Hepatic stellate cell (primary cell): ENCODE measurements around the gene ARHGAP6.

Experiments used
- DNase-seq: peaks from one replicate; pipeline ENCODE4 v3.0.0; 2011; ENCODE audit warnings: low spot score

The ARHGAP6 gene

GRCh38 chrX:11429538-11430085 lies 236.1 kb downstream of the ARHGAP6 start:
- no peak for DNase-seq

GRCh38 chrX:11427453-11428071 lies 238.2 kb downstream of the ARHGAP6 start:
- peak; percentile 11 for DNase-seq

- DNase-seq = no peak
Measured at GRCh38 chrX:11426712-11427452, 238.8 kb downstream of the ARHGAP6 start.

- DNase-seq = no peak
Measured at GRCh38 chrX:11424903-11425674, 240.6 kb downstream of the ARHGAP6 start.

- DNase-seq = no peak
Measured at GRCh38 chrX:11423949-11424348, 241.8 kb downstream of the ARHGAP6 start.

GRCh38 chrX:11423362-11423818 lies 242.3 kb downstream of the ARHGAP6 start:
- peak; percentile 45 for DNase-seq

- DNase-seq = no peak
Measured at GRCh38 chrX:11422525-11422857, 243.2 kb downstream of the ARHGAP6 start.

- no peak for DNase-seq
Measured at GRCh38 chrX:11421805-11422524, 243.8 kb downstream of the ARHGAP6 start.

GRCh38 chrX:11420851-11421250 lies 244.9 kb downstream of the ARHGAP6 start:
- no peak for DNase-seq

GRCh38 chrX:11419102-11419501 lies 246.6 kb downstream of the ARHGAP6 start:
- no peak for DNase-seq

GRCh38 chrX:11416600-11416999 lies 249.1 kb downstream of the ARHGAP6 start:
- no peak for DNase-seq

- DNase-seq = no peak
Measured at GRCh38 chrX:11414091-11414490, 251.6 kb downstream of the ARHGAP6 start.

GRCh38 chrX:11412715-11413623 lies 252.8 kb downstream of the ARHGAP6 start:
- no peak for DNase-seq

GRCh38 chrX:11409957-11410356 lies 255.8 kb downstream of the ARHGAP6 start:
- DNase-seq = no peak

GRCh38 chrX:11408783-11409182 lies 256.9 kb downstream of the ARHGAP6 start:
- DNase-seq = no peak

- DNase-seq = no peak
Measured at GRCh38 chrX:11408109-11408405, 257.7 kb downstream of the ARHGAP6 start.

GRCh38 chrX:11407331-11408108 lies 258.2 kb downstream of the ARHGAP6 start:
- no peak for DNase-seq

- DNase-seq = no peak
Measured at GRCh38 chrX:11406109-11406765, 259.5 kb downstream of the ARHGAP6 start.

GRCh38 chrX:11403631-11404030 lies 262.1 kb downstream of the ARHGAP6 start:
- DNase-seq = no peak

- DNase-seq = no peak
Measured at GRCh38 chrX:11401966-11402365, 263.8 kb downstream of the ARHGAP6 start.
